HG02623 (cell line): Measurements from ENCODE around the gene CERS5.

ENCODE experiments used
- ATAC-seq: cut with Tn5 transposase; IDR thresholded peaks from one replicate; pipeline ENCODE4 v1.9.1; 2021; ENCODE audit warnings: moderate library complexity; ENCODE audit not compliant: unreplicated experiment

The CERS5 gene, protein sequence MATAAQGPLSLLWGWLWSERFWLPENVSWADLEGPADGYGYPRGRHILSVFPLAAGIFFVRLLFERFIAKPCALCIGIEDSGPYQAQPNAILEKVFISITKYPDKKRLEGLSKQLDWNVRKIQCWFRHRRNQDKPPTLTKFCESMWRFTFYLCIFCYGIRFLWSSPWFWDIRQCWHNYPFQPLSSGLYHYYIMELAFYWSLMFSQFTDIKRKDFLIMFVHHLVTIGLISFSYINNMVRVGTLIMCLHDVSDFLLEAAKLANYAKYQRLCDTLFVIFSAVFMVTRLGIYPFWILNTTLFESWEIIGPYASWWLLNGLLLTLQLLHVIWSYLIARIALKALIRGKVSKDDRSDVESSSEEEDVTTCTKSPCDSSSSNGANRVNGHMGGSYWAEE

DNA sequence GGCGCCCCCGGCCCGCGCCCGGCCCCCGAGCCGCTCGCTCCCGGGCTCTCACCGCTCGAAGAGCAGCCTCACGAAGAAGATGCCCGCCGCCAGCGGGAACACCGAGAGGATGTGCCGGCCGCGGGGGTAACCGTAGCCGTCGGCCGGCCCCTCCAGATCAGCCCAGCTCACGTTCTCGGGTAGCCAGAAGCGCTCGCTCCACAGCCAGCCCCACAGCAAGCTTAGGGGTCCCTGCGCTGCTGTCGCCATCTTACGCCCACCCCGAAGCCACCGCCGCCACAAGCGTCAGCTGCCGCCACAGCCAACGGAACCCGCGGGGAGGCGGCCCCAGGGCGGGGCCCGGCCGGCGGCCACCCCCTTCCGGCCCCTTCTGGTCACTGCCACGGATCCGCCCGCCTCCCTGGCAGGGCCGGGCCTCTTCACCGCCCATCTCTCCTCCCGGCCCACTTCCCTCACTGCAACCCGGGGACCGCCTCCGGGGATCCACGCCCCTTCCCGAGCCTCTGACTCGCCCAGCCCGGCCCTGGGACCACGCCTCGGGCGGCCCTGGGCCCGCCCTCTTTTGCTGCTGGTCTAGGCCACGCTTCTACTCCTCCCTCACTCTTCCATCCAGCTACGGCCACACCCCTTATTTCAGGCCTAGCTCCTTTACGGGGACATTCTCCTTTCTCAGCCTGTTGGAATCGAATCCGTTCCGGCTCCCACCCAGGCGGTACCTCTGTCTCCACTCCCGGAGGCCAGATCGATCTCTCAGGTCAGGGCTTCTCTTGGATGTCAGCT lies at the start of gene CERS5:
Gene CERS5 (minus strand): TSS at position 321 of the 780 bp plus-strand sequence. CDS start 72 bp downstream, at position 249.
- ATAC-seq: peak; percentile 95

DNA sequence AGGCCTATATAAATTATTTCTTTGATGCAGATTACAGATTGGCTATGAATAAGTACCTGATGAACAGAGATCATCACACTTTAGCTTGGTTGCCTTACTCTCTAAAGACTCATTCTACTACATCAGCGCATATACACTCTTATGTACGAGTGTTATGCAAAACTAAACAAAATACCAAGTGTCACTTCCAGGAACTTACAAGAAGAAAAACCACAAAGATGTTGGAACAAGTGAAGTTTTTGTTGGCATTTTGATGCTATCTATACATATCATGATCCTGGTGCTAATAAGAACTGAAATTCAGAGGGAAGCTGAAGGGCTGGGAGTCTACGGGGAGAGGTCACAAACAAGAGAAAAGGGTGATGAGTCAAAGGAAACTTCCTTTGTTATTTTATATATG lies 47.9 kb upstream of the CERS5 start:
- no peak for ATAC-seq

DNA sequence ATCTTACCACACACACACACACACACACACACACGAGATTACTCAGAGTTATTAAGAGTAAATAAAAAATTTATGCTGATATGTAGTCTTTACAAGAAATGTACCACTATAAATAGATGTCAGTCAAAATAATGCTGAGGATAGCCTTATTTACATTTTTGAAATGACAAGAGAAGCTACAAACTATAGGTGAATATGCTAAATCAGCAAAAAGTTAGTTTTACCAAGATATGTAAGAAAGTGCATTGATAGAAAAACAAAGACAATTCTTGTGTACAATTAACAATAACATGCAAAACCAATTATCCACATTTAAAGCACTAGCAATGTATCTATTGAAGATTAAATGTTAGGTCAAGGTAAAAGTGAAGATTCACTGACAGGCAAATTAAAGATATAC lies 46.8 kb upstream of the CERS5 start:
- ATAC-seq: no peak

GRCh38 chr12:50213439-50213838 lies 46.3 kb upstream of the CERS5 start:
- ATAC-seq: no peak

DNA sequence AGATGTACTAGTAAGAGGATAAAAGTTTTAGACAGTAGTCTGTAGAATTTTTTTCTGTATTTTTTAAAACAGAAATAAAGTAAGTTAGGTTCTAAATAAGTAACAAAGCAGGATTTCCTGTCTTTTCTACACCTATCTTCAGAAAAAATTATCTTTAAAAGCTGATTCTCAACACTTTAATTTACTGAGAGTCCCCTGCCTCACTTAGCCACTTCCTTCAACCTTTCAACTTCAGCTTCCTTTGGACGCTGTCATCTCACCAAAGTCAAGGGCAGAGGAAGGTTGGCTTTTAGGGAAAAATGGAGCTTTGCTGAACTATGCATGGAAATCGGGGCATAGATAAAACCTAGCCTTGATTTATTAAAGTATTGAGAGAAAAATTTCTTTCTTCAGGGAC lies 44.9 kb upstream of the CERS5 start:
- ATAC-seq: no peak

DNA sequence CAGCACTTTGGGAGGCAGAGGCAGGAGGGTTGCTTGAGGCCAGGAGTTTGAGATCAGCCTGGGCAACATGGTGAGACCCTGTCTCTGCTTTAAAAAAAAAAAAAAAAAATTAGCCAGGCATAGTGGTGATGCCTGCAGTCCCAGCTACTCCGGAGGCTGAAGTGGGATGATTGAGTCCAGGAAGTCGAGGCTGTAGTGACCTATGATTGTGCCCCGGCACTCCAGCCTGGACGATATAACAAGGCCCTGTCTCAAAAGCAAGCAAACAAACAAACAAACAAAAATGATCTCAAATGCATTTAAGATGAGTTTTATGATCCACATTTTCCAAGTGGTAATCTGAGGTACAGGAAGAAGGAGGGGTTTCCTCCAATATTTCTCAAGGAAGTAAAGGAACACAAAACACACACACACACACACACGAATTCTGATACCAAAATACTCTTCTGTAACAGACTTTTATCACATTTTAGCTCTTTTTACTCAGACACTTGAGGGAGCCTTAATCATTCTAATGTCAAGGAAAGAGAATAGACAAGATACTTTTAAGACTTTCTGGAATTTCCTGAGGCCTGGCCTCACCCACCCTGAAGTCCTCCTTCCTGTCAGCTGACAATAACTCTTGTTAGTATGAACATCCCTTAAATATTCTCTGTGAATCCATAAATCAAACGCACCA lies 44.4 kb upstream of the CERS5 start:
- ATAC-seq: no peak

DNA sequence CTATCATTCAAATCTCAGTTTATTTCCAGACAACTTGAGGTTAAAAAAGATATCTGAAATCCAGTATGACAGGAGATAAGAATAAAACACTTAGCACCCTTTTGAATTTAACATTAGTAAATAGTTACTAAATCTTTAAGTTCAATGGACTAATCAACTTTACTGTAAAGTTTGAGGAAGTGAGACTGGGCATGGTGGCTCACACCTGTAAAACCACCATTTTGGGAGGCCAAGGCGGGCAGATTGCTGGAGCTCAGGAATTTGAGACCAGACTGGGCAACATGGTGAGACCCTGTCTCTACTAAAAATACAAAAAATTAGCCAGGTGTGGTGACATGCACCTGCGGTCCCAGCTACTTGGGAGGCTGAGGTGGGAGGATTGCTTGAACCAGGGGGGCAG lies 40.3 kb upstream of the CERS5 start:
- ATAC-seq: no peak

DNA sequence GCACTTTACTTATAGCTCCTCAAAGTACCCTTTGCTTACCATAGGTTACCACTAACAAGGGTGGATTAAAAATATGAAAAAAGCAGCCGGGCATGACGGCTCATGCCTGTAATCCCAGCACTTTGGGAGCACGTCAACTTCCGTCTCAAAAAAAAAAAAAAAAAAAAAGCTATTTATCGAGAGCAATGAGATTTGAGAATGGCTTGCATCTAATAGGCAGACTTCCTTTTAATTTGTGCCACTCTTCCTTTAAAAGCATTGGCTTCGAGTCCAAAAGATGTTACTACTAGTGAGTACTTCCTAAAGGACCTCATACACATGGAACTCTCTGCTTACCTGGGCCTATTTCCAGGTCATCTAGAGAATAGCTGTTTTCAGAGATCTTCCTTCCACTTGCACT lies 38.5 kb upstream of the CERS5 start:
- ATAC-seq: no peak

DNA sequence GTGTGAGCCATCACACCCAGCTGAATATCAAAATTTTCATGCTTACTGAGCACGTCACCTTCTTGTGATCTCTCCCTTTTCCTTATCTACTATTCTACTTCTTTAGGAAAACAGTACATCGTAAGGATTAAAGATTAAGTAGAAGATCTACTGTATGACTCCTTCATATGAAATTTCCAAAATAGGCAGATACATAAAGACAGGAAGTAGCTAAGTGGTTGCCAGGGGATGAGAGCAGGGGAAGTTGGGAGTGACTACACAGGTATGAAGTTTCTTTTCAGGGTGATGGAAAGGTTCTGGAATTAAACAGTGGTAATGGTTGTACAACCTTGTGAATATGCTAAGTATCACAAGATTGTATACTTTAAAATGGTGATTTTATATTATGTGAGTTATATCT lies 36.5 kb upstream of the CERS5 start:
- no peak for ATAC-seq

DNA sequence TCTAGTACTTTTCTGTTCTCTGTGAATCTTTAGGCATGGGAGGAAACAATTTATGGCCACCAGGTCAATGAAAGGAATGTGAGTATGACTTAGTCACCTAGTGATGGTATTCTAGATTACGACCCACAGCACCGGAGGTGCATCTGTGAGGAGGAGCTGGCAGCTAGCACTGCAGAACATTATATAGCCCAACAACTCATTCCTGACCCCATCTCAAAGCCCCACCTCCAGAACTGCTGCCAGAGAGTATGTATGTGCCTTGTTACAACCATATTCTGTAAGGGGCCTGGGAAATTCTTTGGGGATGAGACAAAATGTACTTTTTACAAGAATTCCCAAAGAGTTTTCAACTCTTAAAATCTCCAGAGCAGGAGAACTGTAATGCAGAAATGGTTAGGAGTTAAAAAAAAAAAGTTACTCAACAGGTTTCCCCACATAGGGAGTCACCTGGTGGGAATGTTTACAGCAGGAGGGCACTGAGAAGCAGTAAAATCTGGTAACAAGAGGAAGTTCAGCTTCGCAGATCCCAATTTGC lies 34.9 kb upstream of the CERS5 start:
- ATAC-seq: no peak

DNA sequence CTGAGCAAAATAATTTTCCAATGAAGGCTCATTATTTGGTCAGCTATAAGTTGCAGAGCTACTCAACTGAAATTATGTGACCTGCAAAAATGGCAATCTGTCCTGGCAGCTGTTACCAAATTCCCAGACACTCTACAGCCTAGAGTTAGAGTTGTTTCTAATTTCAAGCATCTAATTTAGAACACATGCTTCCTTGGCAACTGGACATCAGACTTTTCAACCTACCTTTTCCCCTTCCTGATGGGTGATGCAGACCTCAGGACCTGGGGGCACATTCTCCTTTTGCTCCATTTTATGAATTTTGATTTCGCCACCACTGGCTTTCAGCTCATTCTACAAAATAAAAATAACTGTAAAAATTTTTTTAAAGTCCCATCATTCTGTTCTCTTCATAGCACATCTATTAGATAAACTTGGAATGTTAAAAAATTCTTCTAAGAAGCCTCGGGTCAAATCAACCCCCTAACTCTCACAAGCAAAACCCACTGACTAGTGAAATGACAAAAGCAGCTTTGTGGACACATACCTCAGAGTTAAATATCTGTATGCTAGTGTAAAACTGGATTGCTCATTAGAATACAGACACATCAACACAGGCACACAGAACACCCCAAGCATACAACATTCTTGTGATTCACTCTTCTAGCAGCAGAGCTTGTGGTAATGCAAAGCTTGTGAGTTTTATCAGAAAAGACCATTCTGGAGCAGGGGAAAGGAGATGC lies 33.5 kb upstream of the CERS5 start:
- ATAC-seq: no peak

GRCh38 chr12:50198829-50199228 lies 31.7 kb upstream of the CERS5 start:
- ATAC-seq: no peak

- no peak for ATAC-seq
Measured at GRCh38 chr12:50197297-50197727, 30.1 kb upstream of the CERS5 start.

DNA sequence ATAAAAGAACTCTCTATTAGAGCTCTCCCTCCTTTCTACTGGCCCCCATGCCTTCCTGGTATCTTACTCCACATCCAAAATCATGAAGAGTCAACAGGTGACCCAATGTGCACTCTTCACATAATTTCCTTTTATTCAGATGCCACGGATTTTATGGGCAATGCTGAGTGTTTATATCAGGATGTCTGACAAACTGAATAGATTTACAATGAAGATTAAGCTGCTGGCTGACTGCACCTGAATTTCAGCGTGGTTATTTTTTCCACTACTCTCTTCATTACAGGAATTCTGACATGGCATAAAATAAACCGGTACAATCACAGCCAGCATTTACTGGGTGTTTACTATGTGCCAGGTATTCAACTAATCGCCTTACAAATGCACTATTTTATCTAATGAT lies 29.4 kb upstream of the CERS5 start:
- ATAC-seq: no peak

DNA sequence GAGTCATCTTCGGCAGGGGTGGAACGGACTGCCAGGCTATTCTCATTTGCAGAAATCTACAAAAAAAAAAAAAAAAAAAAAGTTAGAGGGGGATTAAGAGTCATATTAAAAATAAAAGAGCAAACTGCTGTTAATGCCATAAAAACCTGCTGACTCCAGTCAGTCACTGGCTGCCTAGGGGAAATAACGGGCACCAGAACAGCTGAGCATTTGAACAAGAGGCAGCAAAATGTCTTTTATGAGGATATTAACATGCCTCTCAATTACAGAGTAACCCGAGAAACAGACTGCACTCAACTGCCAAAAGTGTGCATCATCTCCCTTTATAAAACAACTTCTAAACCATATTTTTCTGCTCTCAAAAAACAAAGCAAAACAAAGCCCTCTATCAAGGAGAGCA lies 28.7 kb upstream of the CERS5 start:
- ATAC-seq: no peak

DNA sequence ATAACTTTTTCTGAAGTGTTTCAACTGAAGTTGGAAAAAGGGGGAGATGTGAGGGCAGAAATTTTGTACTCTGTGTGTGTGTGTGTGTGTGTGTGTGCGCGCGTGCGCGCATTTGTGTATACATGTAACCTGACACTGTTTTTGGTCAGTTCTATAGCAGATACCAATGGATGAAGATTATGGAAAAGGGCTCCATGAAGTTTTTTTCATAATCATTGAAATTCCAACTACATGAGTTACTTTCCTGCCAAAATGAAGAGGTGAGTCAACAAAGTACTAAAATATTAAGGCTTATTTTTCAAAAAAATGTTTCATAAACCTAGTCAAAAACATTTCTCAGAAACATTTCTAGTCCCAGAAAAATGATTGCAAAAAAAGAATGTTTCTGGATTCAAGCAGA lies 25.7 kb upstream of the CERS5 start:
- ATAC-seq: no peak

GRCh38 chr12:50192236-50192635 lies 25.1 kb upstream of the CERS5 start:
- no peak for ATAC-seq

GRCh38 chr12:50190859-50191258 lies 23.7 kb upstream of the CERS5 start:
- ATAC-seq: no peak

DNA sequence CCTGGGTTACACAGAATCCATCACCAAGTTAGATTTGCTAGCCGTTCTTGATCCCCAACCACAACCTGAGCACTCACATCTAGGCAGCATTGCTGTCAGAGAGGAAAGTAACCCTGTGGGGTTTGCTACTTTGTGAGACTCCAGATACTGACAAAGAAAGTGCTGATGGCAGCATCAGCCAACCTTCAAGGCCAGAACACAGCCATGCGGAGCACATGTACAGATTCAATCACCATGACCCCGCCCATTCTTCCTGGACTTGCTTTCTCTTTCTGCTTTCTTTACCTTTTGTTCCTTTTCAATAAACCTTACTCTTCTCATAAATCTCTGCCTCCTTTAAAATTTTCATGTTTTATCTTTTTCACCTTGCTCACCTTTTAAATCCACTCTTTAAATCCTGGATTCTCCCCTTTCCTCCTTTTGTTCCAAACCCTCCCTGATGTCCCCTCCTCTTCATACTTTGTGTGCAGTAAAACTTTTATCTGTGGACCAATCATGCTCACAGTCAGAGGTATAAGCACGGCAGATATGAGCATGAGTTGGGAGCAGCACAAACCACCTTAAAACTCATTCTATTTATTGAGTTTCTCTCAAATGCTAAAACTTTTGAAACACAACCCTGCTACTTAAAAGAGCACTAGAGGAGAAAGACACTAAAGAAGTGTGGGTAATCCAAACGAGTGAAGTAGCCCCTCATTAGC lies 21.9 kb upstream of the CERS5 start:
- no peak for ATAC-seq

- no peak for ATAC-seq
Measured at GRCh38 chr12:50188241-50188781, 21.1 kb upstream of the CERS5 start.
